DND-41 (cell line): ENCODE data around the gene STK24.

Experiments
- EZH2 ChIP-seq: IDR thresholded peaks from 3 replicates; pipeline ENCODE4 v1.6.1; 2012; ENCODE audit warnings: borderline replicate concordance, low read depth, mild to moderate bottlenecking, moderate library complexity, low read length, inconsistent platforms; ENCODE audit not compliant: severe bottlenecking
- TF ChIP-seq, protein P1 (sequence below): IDR thresholded peaks from 2 replicates; pipeline ENCODE4 v1.5.1; 2012; ENCODE audit warnings: borderline replicate concordance, low read length, moderate library complexity, mild to moderate bottlenecking; ENCODE audit not compliant: poor library complexity, severe bottlenecking; ENCODE audit errors: extremely low read depth

DNA sequence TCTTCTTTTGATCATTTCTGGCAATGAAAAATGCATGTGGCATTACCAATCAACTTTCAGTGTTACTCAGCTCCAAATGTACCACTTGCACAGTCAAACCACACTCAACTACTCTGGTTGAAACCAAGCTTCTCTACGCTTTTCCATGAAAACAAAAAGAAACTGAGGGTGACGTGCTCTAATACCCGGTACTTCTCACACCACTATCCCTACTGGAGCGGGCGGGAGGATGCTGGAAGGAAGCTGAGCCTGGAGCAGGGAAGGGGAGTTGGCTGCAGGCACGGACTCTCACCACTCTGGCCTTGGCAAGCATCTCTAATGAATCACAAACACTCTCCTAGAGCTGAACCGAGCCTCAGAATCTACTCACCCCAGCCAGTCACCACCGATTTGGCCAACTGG is 48.2 kb downstream of the STK24 start:
- TF ChIP-seq, protein P1, sequence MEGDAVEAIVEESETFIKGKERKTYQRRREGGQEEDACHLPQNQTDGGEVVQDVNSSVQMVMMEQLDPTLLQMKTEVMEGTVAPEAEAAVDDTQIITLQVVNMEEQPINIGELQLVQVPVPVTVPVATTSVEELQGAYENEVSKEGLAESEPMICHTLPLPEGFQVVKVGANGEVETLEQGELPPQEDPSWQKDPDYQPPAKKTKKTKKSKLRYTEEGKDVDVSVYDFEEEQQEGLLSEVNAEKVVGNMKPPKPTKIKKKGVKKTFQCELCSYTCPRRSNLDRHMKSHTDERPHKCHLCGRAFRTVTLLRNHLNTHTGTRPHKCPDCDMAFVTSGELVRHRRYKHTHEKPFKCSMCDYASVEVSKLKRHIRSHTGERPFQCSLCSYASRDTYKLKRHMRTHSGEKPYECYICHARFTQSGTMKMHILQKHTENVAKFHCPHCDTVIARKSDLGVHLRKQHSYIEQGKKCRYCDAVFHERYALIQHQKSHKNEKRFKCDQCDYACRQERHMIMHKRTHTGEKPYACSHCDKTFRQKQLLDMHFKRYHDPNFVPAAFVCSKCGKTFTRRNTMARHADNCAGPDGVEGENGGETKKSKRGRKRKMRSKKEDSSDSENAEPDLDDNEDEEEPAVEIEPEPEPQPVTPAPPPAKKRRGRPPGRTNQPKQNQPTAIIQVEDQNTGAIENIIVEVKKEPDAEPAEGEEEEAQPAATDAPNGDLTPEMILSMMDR: no peak
- TF ChIP-seq EZH2: no peak
